ENCODE results near the gene GSPT1. TPM values are rescaled to one million over a fixed set of nuclear protein-coding genes. Genes with fewer than 3 reads are reported as not detected.
"Not testable (repeated sequence)": the region's sequence is repeated elsewhere in the genome, so short reads cannot be mapped to it uniquely, and the experiment has no call there.

The GSPT1 gene
- total RNA-seq, 1 experiment from 2014 or later, result 114 TPM

GRCh38 chr16:11857161-11857560, 58.6 kb downstream of the GSPT1 start:
- DNase-seq (ENCODE audit: low read depth), result no peak

- DNase-seq (ENCODE audit: low read depth), result no peak
Measured at GRCh38 chr16:11852092-11852809, 63.5 kb downstream of the GSPT1 start.

- DNase-seq (ENCODE audit: low read depth), result peak; percentile 93
Measured at GRCh38 chr16:11851294-11852091, 64.3 kb downstream of the GSPT1 start, which contains the start of gene RSL1D1. Gene RSL1D1 (minus strand): TSS chr16:11851542. CDS start chr16:11851512, 30 bp downstream.

GRCh38 chr16:11848842-11849241, 66.9 kb downstream of the GSPT1 start:
- DNase-seq (ENCODE audit: low read depth), result no peak

- no peak for DNase-seq (ENCODE audit: low read depth)
Measured at GRCh38 chr16:11844499-11844898, 71.3 kb downstream of the GSPT1 start.

GRCh38 chr16:11843861-11844260, 71.9 kb downstream of the GSPT1 start:
- DNase-seq (ENCODE audit: low read depth), result no peak

GRCh38 chr16:11843206-11843605, 72.5 kb downstream of the GSPT1 start:
- no peak for DNase-seq (ENCODE audit: low read depth)

- DNase-seq (ENCODE audit: low read depth), result no peak
Measured at GRCh38 chr16:11841026-11841425, 74.7 kb downstream of the GSPT1 start.

- DNase-seq (ENCODE audit: low read depth), result peak; percentile 58
Measured at GRCh38 chr16:11836650-11837244, 79.0 kb downstream of the GSPT1 start.

- peak; percentile 16 for DNase-seq (ENCODE audit: low read depth)
Measured at GRCh38 chr16:11835891-11836649, 79.7 kb downstream of the GSPT1 start.

- no peak for DNase-seq (ENCODE audit: low read depth)
Measured at GRCh38 chr16:11835309-11835708, 80.4 kb downstream of the GSPT1 start.

GRCh38 chr16:11833951-11834695, 81.6 kb downstream of the GSPT1 start:
- DNase-seq (ENCODE audit: low read depth), result peak; percentile 20

- DNase-seq (ENCODE audit: low read depth), result no peak
Measured at GRCh38 chr16:11828696-11829095, 87.1 kb downstream of the GSPT1 start.

- DNase-seq (ENCODE audit: low read depth), result not testable (repeated sequence)
Measured at GRCh38 chr16:11825520-11826165, 90.1 kb downstream of the GSPT1 start.

- no peak for DNase-seq (ENCODE audit: low read depth)
Measured at GRCh38 chr16:11824362-11824761, 91.4 kb downstream of the GSPT1 start.

- DNase-seq (ENCODE audit: low read depth), result not testable (repeated sequence)
Measured at GRCh38 chr16:11823645-11824044, 92.1 kb downstream of the GSPT1 start.

GRCh38 chr16:11819798-11820197, 96.0 kb downstream of the GSPT1 start:
- no peak for DNase-seq (ENCODE audit: low read depth)

GRCh38 chr16:11818970-11819369, 96.8 kb downstream of the GSPT1 start:
- not testable (repeated sequence) for DNase-seq (ENCODE audit: low read depth)

Measured in Daoy (cell line).